ENCODE results near the gene TMEM42.

Gene TMEM42

DNA sequence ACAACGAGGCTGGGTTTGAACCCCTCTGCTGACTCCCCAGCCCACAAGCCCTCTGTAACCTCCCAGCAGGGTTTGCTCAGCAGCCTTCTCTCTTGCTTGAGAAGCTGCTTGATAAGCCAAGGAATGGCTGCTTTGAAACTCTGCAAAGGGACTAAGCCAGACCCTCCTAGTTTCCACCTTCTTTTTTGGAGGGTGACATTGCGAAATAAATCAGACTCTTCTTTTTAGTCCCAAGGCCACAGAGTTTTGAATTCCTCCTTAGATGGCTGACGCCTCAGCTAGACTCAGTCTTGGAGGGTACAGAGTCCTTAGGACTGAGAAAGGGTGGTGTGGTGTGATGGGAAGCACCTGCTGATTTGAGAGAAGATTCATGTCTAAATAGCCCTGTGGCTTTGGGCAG is 13.9 kb downstream of the TMEM42 start:
- no peak for DNase-seq

DNA sequence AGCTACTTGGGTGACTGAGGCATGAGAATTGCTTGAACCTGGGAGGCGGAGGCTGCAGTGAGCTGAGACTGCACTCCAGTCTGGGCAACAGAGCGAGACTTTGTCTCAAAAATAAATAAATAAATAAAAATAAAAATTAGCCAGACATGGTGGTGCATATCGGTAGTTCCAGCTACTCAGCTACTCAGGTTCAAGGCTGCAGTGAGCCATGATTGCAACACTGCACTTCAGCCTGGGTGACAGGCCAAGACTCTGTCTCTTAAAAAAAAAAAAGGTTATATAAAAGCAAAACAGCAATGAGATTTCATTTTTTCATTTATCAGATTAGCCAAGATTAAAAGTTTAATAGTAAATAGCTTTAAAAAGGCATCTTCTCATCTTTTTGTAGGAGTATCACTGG is 15.6 kb downstream of the TMEM42 start:
- no peak for DNase-seq

DNA sequence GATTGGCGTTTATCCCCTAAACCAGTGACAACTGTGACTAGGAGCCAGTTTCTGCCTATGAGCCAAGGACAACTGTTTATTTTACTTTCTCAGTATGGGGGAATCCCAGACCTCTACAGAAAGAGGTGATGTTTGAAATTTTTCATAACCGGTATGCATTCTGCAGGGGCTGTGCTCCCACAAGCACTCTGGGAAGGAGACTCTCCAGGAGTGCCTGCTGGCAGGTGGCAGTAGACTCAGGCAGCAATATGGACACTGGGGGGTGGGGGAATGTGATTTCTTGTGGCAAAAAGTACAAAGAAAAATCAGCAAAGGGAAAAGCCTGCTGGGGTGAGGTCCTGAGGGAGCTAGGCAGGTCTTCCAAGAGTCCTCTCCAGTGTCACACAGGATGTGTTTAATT is 18.6 kb downstream of the TMEM42 start:
- no peak for DNase-seq

DNA sequence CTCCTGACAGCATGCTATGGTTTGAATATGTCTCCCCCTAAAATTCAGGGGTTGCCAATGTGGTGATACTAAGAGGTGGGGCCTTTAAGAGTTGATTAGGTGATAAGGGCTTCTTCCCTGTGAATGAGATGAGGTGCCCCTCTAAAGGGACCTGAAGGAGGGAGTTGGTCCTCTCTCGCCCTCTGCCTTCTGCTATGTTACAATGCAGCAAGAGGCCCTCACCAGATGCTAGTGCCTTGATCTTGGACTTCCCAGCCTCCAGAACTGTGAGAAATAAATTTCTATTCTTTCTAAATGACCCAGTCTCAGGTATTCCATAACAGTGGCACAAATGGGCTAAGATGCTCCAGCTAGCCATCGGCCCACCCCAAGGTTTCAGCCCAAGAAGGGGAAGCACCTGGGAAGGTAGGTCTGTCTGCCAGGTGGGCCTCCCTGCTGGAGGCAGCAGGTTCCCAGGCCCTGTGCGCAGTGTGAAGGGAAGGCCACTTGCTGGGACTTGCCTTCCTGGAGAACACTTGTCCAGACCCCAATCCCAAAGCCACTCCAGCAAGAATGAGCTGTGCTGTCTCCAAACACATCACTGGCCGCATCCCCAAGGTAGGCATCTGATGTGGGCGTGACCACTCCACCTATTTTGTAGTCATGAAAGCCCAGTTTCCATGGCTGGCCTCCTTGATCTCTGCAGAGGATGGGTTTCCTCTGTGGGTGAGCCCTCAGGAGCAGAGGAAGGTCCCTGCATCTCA is 21.7 kb downstream of the TMEM42 start:
- DNase-seq = no peak

DNA sequence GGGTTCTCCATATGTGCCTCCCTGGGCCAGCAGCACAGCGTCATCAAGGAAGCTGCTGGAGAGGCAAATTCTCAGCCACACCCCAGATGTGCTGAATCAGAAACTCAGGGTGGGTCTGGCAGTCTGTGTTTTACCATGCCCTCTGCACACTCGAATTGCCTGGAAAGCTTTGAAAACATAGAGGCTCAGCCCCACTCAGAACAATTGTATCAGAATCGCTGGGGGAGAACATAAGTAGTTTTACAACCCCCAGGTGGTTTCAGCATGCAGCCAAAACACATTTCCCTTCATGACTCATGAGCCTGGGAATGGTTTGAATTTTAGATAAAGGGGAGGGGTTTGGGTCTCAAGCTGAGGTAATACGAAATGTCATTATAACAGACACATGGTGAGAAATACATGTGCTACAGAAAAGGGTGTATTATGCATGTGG is 22.3 kb downstream of the TMEM42 start:
- no peak for DNase-seq

DNA sequence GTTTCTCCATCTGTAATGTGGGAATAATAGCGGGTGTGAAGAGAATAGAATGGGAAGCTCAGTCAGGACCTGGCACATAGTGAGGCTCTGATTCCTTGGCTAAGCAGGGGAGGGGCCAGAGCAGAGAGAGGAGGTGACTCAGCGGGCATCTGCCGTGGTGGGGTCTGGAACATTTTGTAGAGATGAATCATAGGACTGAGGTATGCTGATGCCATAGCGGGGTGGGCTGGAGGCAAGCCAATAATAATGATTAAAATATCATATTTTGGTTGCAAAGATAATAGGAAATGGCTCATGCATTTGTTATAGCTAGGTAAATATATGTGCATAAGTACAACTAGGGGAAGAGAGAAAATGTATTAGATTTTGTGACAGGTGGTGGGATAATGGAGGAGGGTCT is 23.9 kb downstream of the TMEM42 start:
- no peak for DNase-seq

DNA sequence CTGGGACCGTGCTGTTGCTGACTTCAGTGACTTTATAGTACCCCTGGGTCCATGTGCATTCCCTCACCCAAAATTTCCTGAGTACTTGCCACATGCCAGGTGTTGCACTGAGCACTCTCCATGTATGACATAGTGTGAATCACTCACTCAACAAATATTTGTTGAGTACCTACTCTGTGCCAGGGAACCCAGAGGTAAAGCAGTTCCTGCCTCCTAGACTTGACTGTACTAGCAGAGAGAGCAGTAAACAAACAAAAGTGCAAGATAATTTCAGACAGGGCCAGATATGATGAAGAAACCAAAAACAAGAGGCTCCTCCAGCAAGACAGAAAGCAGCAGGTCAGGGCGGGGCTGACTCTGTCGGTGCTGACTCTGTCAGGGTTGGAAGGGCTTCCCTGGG is 24.8 kb downstream of the TMEM42 start:
- peak; percentile 20 for DNase-seq

DNA sequence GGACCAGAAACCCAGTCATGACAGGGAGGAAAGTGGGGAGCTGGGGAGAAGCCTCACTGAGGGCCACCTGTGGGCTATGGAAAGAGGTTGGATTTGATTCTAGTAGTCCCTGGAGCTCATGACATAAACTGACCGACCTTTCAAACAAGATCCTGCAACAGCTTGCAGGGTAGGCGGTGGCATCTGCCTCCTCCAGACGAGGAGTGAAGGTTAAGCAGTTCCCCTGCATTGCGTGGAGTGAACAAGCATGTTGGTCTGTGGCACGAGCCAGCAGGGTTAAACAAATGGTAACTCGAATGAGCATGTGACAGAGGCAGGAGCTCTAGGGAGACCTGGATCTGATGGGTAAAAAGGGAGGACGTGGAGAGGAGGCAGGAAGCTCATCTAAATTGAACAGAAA is 25.4 kb downstream of the TMEM42 start:
- DNase-seq = no peak

DNA sequence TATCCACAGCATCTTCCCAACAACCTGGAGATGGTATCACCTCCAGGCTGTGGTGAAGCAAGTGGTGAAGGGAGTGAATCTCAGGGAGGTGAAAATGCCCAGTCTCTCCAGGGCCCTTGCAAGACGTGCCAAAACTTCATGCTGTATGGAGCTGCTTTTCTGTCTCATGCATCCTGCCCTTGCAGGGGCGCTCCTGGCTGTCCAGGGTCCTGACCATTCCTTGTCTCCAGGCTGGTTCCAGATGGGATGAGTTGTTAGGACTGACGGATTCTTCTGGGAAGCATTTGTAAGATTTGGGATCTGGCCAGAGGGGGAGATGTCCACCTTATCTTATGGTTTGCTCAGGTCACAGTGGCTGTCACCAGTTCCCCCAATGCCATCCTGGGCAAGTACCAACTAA is 28.5 kb downstream of the TMEM42 start:
- DNase-seq = no peak

DNA sequence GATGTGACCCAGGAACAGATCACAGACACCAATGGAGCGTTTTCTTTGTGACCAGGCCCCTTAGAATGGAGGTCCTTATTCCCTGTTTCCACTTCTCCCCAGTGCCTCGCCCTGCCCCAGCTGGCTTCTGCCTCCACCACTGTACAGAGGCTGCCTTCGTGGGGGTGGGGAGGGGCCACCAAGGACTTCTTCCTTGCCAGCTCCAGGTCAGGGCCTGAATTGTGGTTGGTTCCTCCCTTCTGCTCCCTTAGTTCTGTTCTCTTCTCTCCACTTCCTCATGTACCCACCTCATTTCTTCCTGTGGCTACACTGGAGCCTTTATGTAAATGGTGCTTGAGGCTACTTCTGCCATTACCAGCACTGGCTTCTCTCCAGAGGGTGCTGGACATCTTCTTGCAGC is 29.1 kb downstream of the TMEM42 start:
- no peak for DNase-seq

DNA sequence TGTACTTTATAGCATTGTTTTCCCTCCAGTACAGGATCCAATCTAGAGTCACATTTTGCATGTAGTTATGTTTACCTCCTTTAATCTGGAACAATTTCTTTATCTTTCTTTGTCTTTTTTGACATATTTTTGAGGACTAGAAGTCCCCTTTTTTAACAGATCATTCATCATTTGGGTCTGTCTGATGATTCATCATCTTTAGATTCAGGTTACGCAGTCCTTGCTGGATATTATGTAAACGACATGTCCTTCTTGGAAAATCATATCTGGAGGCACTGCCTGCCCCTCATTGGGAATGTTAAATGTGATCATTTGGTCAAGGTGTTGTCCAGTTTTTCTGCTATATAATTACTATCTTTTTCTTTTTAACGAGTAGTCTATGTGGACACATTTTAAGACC is 31.0 kb downstream of the TMEM42 start:
- no peak for DNase-seq

DNA sequence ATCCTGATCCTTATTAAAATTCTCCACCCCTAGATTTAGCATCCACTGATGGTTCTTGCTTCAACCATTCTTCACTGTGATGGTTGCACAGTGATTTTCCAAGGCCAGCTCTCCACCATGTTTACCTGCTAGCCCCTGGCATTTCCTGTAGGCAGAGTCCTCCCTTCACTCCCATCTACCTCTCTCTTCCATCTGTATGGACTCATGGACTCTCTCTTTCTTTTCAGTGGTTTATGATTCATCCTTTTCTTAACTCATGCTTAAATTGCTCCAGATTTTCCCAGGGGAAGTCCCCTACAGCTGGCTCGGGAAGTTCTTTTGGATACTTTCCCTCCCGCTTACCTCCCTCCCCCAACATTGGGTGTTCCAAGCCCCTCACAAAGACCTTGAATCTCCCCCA is 31.4 kb downstream of the TMEM42 start:
- DNase-seq = no peak

DNA sequence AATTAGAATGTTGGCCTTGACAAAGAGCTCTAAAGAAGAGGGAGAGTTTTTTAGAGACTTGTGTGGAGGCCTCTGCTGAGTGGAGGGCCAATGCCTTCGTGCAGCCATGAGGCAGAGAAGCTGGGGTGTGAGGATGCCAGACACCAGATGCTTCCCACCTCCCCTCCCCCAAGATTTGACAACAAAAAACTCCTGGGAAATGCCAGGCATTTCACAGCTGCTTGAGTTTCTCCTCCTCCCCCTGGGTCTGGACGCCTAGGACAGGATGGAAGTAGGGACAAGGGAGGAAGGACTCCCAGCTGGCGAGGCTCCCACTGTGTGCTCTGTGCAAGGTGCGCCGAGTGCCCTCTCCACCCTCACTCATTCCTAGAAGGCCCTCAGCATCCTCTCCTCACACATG is 32.8 kb downstream of the TMEM42 start:
- no peak for DNase-seq

DNA sequence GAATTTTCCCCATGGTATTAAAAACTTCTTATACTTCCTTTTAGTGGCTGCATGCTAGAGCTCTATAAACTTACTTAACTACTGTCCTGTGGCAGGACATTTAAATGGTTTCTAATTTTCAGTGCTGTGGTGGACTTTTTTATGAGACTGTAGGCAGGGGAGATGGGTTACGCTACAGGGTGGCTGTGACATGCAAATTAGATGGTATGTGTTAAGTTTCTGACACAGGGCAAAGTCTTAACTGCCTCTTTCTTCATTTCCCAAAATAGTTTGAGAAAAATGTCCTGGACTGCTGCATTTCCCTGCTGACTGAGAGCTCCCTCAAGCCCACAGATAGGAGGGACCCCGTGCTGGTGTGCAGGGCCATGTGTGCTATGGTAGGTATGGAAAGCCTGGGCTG is 34.7 kb downstream of the TMEM42 start:
- no peak for DNase-seq

DNA sequence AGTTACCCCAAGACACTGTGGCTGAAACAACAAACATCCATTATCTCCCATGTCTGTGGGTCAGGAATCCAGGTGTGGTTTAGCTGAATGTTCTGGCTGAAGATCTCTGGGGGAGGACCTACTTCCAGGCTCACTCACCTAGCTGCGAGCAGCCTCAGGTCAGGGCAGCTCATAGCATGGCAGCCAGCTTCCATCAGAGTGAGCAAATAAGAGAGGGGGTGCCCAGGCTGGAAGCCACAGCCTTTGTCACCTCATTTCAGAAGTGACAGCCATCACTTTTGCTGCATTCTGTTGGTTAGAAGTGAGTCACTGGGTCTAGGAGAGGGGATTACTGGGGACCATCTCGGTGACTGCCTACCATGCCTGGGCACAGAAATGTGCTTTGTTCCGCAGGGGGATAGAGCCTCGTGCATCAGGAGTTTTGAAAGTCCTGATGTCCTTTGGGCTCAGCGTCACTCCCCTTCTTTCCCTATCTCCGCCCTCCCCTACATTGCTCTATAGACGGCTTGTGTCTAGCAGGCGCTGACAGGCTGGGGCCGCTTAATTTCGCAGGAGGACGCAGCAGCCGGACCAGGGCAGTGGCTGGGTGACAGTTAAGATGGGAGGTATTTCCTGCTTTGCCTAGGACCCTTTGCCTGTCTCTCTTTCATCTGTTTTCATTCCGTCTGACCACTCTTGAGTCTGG is 38.1 kb downstream of the TMEM42 start:
- no peak for DNase-seq

DNA sequence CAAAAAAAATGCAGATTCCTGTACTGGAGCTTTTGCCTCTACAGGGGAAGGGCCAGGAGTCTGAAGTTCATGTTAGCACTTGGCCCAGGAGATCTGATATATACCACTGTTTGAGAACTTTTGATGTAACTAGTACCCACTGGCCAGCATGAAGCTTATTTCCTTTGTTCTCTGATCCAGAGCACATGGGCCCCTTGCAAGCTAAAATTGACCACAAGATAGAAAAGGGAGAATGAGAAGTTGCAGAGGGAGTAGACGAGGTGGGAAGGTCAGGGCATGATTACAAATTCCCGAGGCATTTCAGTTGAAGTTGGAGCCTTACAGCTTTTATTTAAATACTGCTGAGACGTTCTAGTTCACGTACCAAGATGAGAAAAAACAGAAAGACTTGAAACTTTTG is 40.9 kb downstream of the TMEM42 start:
- DNase-seq = no peak

DNA sequence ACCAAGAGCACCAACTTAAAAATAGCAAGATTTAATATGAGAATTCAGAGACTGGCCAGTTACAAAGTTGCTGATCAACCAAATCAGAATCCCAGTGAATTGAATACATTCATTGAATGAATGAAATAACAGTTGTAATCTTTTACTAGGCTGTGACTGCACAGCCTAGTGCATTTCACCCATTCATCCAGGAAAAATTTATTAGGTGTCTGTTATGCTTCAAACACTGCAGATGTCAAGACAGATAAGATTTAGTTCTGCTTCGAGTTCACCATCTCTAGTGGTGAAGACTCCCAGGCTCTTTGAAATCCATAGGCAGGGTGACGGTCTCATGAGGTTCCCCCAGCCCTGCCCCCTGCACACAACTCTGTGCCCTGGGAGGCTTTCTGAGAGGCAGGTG is 41.6 kb downstream of the TMEM42 start:
- DNase-seq = no peak

DNA sequence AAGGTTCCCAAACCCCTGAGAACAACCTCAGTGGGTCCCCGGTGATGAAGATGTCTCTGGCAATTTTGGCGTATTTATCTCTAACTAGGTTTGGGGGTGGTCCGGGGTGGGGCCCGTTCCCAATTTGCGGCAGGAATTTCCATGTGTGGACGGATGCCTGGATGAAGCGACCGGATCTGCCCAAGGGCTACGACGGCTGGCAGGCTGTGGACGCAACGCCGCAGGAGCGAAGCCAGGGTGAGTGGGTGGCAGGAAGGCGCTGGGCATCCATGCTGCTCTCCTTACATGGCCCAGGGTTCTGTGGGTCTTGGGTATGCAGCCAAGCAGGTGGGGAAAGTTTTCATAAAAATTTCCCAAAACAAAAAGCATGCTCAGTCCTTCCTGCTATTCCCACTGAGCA is 42.0 kb downstream of the TMEM42 start:
- no peak for DNase-seq

DNA sequence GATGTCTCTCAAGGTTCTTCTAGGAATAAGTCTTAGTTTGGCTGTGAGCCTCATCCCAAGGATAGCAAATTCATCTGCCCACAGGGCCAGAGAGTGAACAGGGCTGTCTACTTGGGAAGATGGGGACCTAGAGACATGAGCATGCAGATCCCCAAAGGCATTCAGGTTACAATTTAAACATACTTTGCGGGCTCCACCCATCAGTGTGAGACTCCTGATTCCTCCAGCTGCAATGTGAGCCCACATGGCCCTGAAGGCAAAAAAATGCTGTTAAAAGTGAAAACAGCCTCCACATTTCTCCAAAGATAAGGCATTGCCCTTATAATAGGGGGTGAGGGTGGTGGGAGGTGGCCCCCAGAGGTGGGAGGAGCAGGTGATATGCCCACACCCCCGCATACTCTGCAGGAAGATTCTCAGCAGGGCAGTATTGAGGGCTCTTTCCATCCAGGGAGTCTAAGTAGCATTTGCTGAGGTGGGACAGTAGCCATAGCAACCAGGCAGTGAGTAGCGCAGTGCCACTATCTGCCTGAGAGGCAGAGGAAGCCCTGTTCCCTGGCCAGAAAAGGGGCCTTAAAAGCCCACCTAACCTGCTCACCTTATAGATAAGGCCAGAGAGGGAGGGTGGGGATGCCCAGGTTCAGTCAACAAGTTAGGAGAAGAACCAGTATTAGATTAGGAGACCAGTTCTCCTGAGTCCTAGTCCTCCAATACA is 43.9 kb downstream of the TMEM42 start:
- DNase-seq = no peak

DNA sequence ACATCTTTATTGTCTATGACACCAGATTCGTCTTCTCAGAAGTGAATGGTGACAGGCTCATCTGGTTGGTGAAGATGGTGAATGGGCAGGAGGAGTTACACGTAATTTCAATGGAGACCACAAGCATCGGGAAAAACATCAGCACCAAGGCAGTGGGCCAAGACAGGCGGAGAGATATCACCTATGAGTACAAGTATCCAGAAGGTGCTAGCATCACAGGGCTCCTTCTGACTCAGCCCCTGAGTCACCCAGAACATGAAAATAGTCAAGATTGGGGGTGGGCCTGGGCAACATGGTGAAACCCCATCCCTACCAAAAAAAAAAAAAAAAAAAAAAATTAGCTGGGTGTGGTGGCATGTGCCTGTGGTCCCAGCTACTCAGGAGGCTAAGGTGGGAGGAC is 45.3 kb downstream of the TMEM42 start:
- DNase-seq = no peak

DNA sequence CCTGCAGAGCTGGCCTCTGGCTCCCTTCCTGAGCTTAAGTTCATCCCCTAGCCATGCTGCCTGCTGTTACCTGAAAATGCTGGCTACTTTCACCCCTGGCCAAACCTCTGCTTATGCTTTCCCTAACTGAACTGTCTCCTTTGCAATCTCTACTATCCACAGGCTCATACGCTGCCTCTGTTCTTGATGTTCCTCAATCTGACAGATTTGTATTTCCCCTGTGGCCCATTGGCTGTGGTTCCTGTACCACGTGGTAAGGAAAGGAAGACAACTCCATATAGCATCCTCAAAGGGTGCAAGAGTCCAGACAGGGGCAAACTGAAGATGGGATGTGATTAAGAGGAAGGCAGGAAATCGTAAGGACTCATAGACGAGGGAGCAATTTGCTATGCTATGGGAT is 45.9 kb downstream of the TMEM42 start:
- DNase-seq = no peak

DNA sequence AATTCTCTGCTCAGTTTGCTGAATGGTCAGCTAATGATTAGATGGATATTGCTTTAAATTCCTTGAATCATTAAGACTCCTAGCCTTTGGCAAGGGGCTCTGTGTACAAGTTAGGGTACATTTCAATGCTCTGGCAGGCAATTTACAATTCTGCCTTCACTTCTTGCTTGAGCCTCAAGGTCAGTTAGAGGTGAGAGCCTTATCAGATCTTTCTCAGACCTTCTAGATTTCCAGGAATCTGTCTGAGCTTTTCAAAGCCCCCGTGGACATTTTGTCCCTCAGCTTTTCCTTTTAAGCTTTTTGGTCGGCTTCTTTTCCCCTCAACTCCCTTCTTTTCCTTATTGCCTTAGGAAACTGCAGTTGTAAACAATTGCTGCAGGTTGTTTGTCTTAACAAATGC is 47.4 kb downstream of the TMEM42 start:
- no peak for DNase-seq

DNA sequence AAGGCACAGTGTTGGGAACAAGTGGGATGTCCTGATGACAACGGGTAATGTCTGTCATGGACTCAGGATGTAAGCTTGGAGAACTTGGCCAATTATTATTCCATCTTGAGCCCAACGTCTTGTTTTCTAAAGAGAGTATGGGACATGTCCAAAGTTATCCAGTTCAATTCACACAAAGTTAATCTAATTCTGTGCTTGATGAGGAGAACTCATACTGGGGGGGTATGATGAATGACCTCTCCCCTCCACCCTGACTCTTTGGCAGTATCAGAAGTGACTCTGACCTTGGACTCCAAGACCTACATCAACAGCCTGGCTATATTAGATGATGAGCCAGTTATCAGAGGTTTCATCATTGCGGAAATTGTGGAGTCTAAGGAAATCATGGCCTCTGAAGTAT is 49.0 kb downstream of the TMEM42 start:
- DNase-seq = no peak

DNA sequence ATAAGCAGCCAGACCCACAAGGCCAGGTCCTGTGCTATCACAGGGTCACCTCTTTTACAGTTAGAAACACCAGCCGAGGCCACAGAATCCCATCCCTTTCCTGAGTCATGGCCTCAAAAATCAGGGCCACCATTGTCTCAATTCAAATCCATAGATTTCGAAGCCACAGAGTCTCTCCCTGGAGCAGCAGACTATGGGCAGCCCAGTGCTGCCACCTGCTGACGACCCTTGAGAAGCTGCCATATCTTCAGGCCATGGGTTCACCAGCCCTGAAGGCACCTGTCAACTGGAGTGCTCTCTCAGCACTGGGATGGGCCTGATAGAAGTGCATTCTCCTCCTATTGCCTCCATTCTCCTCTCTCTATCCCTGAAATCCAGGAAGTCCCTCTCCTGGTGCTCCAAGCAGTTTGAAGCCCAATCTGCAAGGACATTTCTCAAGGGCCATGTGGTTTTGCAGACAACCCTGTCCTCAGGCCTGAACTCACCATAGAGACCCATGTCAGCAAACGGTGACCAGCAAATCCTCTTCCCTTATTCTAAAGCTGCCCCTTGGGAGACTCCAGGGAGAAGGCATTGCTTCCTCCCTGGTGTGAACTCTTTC is 52.3 kb downstream of the TMEM42 start:
- peak; percentile 85 for DNase-seq

All from NCI-H2029 (cell line).